Right lobe of liver (tissue), 4 donors: ENCODE results near the gene PHF14.

Experiments used
- CTCF ChIP-seq, 4 donors: fragments of 200-600 bp in 3 of 4; fragments of 450-650 bp in 1 of 4; IDR thresholded peaks; one replicate each; pipeline versions ENCODE4 v1.5.1 to v1.8.0; 2016 to 2022; ENCODE audit warnings: antibody characterized with exemption in 4 of 4, mild to moderate bottlenecking in 2 of 4
- POLR2A ChIP-seq: fragments of 450-650 bp; IDR thresholded peaks from one replicate; pipeline ENCODE4 v1.6.1; 2017; ENCODE audit warnings: antibody characterized with exemption, mild to moderate bottlenecking
- donor health status: DM: no; HTN: no; CAD: no.
- donor health status: DM: no; HTN: no; CAD: no.
- donor health status: DM: no; HTN: yes; CAD: no.

GRCh38 chr7:11163220-11163619 lies 189.5 kb downstream of the PHF14 start:
- TF ChIP-seq POLR2A: no peak
- TF ChIP-seq CTCF (IDR thresholded peaks at IDR 0.05): no peak
